HG03378 (cell line): ENCODE results near the gene KCNMA1.
"Not testable (repeated sequence)": the region's sequence is repeated elsewhere in the genome, so short reads cannot be mapped to it uniquely, and the experiment has no call there.

ENCODE experiments used
- ATAC-seq: cut with Tn5 transposase; IDR thresholded peaks from one replicate; pipeline ENCODE4 v1.9.1; 2021; ENCODE audit warnings: mild to moderate bottlenecking, moderate library complexity; ENCODE audit not compliant: unreplicated experiment

KCNMA1 gene

DNA sequence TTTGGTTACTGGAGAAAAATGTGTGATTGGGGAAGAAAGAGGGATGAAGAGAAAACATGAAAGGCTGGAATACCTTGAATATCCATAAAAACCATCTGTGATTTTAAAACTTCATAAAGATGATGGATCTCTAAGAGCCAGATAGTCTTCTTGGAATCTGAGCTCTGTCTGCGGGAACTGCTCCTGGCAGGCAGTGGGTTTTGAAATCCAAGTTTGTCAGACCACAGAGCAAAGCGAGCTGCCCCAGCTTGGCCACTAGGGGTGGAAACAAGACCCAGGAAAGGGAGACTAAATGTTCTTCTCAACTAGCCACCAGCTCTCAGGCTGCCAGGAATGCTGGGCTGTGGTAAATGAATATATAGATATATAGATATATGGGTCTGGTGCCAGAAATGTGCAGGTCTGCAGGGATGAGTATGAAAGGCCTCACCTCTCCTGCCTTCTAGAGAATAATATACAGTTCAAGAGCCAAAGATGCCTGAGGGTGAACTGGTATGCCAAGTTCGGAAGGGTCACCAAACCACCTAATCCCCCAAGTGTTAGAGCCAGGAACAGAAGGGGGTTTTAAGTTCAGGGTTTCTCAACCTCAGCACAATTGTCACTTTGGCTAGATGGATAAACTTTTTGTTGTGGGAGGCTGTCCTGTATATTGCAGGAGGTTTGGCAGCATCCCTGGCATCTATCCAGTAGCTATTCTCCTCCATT lies 208.8 kb downstream of the KCNMA1 start:
- ATAC-seq, result no peak

DNA sequence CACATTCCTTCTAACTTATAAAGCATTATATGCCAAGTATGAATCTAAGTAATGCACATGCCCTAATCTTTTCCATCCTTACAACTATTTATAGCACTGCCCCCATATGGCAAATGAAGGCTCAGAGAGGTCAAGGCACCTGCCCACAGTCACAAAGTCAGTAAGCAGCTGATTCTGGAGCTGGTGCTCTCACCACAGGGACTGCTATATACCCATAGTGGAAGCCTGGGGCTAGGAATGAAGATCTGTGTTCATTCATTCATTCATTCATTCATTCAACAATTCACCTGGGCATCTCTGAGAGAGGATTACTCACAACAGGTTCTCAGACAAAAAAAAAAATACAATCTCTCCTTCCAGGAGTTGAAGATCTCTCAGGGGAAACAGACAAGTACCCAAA lies 213.4 kb downstream of the KCNMA1 start:
- ATAC-seq, result no peak

DNA sequence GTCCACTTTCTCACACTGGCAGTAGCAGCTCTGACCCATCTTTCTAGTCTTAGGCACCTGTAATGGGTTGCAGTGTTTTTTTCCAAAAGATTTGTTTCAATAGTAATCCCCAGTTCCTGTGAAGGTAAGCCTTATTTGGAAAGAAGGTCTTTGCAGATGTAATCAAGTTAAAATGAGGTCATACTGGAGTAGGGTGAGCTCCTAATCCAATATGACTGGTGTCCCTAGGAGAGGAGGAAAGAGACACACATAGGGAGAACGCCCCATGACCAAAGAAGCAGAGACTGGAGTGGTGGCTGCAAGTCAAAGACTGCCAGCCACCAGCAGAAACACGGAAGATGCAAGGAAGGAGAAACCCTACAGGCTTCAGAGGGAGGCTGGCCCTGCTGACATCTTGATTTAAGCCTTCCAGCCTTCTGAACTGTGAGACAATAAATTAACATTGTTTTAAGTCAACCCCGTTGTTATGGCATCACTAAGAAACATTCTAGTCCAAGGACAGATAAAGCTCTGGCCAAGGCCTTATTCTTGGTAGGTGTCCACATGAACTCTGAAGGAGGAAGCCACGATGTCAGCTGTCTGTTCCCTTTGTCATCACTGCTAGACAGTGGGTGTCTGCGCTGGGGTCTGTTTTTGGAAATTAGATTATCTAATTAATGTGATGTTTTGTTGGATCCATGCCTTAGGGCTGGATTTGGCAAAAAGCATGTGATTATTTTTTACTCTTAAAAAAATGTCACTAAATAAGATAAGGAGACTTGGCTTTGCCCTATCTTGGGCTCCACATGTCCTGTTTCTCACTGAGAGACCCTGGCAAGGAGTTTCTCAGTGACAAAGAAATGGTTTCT lies 214.9 kb downstream of the KCNMA1 start:
- ATAC-seq, result no peak

DNA sequence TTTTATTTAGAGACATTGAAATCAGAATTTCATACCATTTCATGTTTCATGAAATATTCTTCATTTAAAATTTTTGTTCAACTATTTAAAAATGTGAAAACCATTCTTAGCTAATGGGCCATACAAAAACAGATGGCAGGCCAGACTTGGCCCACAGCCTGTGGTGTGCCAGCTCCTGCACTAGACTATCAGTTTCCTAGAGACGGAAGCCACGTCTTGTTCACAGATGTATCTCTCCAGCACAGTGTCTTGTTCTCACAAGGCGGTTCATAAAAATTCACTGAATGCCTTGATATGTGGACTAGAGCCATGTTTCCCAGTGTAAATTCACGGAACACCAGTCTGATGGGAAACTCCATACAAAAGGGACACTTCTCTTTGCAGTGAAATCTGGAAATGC lies 216.0 kb downstream of the KCNMA1 start:
- ATAC-seq, result no peak

DNA sequence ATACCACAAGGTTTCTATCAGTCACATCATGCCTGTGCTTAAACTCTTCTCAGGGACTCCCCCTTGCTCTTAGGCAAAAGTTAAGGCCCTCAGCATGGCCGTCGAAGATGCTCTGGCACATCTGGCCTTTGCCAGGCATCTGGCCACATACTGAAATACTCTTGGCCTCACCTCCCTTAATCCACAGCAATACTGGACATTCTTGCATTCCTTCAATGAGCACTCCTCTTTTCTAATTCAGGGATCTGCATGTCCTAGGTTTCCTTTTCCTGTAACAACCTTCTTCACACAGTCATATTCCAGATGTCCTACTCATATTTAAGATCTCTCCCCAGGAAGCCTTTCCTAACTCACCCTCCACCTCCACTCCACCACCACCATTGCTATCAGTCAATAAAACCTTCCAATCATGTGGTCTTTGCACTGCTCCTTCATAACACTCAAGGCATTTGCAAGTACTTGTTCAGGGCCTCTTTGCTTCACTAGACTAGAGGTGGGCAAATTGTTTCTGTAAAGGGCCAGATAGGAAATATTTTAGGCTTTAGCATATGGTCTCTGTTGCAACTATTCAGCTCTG lies 216.6 kb downstream of the KCNMA1 start:
- ATAC-seq, result no peak

DNA sequence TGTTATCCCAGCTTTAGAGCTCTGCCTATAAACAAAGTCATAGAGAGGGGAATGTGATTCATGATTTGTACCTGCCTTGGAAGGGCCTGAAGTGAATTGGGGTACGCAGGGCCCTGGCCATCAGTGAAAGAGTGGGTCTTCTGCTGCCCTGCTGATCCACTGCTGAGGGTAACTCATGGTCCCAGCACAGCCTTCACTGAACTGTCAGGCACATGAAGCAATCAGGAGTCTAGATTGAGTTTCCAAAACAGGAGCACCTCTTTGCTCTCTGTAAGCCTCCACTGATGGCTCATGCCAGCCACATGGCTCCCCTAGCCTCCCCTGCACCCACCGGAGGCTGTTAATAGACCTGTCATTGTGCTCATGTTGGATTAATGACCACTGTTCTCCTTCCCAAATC lies 217.6 kb downstream of the KCNMA1 start:
- no peak for ATAC-seq

DNA sequence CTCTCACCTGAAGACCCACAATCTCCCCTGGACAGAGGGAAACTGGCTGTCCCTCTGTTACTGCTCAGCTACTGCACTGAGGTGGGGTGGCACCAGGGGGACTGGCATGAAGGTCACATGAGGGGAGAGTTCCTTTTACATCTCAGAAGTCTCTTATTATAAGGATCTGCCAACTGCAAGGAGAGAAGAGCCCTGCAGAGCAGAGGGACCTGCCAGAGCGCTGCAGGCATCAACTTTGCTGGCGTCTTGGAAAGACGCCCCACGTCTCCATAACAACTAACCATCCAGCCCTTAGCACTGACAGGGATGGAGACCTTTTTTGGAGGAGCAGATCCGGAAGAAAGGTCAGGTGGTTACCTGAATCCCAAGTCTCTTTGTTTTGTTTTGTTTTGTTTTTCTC lies 218.6 kb downstream of the KCNMA1 start:
- ATAC-seq, result no peak

DNA sequence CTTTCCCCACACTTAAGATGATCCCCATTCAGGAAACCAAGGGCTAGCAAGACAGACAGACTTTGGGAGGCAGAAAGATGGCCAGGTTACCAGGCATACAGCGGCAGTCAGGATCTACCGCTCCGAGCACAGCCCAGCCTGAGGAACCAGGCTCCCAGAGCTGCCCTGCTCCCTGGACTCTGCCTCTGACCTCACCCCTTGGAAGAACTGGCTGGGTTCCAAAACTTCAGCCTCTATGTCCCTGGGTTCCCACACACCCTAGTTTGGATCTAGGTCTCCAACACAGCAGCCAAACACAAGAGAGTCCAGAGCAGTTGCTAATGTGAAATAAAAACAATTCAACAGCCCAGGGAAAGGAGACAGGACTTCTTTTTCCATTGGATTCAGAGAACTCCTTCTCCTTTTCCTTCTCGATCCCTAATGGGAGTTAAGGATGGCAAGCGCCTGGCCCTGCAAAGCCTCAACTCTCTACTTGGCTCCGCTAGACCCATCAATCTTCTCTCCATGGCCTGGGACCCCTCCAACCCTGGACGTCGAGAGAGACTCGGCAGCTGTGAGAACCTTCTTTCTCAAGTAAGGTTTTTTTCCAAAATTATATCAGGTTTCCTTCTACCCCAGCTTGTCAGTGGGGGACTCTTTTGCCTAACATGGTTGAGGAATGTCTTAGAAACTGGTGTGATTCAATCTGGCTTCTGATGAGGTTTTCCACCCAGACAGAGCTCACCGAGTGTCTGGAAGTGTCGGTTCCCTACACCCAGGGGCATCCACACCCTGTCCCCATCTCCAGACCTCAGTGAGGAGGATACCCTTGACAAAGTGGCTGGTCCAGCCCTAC lies 219.6 kb downstream of the KCNMA1 start:
- no peak for ATAC-seq

DNA sequence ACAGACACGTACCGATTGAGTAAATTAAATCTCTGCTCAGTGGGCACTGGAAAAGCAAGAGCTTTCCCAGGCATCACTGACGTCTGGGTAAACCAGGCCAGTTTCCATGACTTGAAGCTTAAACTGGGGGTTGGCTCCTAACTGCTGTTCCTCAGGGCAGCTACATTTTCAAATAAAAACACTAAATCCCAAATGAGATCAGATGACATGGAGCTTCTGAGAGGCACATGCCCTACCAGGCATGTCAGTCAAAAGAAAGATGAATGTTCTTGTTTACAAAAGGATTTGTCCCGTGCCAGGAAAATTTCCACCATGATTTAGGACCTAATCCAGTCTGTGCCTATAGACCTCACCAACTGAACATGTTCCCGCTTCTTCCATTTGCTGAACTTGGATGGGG lies 220.2 kb downstream of the KCNMA1 start:
- no peak for ATAC-seq

DNA sequence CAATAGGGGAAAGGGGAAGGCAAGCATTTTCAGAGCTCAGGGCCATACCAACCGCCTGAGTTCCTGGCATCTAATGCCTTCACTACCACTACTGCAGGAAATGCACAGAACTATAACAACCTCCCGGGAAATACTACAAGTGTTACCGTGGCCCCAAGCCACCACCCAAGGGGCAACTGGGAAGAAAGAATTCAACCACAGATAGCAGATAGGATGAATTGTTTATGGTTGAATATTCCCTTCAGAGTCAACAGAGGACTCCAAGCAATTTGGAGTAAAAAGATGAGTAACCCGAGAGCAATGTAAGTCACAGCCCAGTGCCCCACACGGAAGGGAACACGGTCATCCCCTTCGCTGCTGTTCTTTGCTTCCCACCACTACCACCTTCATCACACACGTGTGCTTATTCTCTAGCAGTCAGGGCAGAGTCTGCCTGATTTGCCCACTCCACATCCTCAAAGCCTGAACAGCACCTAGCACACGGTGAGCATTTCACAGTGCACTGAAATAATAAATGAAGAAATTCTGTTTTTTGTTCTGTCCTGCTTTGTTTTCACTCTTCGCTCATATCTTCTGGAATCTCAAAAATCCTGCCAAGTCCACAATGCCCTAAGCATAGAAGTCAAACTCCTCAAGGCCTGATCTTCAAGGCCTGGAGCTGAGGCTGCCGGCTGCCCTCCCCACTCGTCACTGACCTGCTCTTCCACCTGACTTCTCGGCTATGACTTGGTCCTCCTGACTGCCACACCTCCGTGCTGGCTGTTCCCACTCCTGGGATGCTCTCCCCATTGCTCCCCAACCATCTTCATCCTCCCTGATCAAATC lies 221.1 kb downstream of the KCNMA1 start:
- no peak for ATAC-seq

DNA sequence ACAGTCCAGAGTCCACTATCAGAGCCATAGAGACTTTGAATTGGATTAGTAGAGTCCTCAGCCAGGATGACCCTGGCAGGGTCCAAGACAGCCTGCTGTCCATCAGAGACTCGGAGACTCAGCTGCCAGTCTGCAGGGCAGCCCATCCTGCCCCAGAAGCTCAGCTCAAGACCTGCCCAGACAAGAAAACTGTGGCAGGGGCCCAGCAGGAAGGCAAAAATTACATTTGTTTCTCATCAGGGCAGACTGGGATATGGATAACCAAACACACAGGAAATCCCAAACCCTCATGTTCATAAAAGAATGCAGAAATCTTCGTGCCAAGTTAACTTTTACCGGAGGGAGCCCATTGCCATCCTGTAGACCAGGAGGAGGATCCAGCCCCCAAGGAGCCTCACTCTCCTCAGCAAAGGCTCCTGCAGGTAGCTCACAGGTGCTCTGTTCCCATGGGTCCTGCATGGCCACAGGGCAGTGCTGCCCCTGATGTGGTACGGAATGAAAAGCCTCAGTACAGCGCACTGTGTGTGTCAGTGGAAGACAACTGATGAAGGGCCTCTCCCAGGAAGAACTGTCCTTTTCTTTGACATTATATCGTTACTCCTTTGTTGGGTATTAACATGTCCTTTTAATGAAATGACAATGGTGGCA lies 222.2 kb downstream of the KCNMA1 start:
- no peak for ATAC-seq

DNA sequence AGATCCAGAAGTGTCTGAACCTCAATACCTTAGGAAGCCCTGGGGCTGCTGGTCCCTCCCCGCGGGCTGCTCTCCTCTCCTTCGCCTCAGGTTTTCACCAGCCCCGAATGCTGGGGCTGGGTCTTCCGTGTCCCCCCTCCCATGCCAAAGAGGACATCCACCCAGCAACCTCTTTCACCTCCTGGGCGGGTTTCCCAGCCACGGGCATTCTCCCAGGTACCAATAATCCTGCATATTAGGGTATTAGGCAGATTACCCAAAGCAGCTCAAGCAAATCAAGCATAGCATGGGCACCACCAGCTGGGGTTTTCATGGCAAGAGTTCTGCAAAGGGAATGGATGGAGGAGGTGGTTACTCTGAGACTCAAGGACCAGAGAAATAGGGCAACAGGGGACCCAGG lies 224.4 kb downstream of the KCNMA1 start:
- ATAC-seq, result no peak

DNA sequence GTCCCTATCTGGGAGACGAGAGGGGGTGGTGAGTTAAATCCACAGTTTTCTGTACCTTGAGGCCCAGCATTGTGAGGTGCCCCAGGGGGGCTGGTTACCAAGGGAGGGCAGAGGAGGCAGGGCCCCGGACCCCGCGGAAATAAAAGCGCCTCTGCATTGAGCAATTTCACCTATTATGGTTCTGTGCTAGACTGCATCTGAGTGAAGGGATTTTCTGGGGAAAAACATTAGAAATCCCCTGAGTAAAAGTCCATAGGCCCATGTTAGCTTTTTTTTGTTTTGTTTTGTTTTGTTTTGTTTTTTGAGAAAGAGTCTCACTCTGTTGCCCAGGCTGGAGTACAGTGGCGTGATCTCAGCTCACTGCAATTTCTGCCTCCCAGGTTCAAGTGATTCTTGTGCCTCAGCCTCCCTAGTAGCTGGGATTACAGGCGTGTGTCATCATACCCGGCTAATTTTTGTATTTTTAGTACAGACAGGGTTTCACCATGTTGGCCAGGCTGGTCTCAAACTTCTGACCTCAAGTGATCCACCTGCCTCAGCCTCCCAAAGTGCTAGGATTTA lies 225.0 kb downstream of the KCNMA1 start:
- ATAC-seq, result not testable (repeated sequence)

DNA sequence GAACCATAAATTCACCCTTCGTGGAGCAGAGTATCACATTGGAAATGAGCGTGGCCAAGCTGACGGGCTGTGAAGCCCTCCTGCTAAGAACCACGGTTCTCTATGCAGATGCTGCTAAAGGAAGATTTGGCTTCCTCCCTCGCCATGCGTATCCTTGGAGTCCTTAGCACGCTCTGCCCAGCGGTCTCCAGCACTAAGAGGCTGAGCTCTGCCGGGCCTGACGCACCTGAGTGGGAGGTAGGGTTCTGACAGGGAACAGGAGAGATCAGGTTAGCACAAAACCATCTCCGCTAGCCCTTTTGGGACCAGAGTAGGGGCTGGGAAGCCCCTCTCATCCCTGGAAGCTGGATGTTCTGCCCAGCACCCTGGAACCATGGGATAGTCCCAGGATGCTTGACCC lies 225.8 kb downstream of the KCNMA1 start:
- ATAC-seq, result no peak

DNA sequence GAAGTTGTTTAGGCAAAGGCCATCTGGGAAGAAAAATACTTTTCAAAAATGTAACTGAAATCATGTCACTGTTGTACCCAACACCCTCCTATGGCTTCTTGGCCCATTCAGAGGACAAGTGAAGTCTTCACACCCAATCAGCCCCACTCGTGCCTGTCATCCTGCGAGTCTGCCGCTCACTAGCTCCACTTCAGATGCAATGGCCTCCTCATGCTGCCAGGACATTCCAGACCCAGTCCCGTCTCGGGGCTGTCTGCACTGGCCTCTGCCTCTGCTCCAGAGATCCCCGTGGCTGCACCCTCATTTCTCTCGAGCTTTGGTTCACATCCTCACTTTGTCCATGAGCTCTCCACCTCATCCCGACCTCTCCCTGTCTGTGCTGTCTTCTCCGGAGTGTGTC lies 227.1 kb downstream of the KCNMA1 start:
- ATAC-seq, result no peak

DNA sequence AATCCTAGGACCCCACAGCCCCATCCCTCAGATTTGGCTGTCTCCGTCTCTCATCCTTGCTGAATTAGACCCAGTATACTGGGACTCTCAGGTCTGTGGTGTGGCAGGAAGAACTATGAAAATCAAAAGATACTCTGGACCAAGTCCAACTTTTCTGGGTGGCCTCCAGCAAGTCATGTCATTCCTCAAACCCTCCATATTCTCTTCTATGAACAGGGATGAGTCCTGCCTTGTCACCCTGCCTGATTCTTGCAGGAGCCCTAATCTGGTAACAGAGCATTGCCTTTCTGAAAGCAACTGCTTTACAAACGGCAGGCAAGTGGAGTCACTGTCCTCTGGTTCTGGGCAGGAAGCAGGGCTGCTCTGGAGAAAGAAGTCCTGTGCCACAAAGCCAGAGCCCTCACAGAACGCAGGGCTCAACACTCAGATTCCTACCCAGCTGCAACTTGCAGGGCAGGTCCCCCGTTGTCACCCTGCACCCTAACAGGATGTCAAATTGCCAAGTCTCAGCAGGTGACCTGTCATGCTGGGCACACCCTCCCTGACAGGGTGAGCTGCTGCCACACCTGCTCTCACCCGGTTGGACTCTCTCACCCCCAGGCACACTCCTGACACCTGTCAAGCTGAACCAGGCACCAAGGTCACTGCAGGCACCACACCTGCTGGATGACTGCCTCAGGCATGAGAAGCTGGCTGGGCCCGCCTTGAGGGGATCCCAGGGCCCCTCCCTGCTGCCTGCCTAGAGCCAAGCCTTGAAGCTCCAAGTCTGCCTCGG lies 227.7 kb downstream of the KCNMA1 start:
- ATAC-seq, result no peak

DNA sequence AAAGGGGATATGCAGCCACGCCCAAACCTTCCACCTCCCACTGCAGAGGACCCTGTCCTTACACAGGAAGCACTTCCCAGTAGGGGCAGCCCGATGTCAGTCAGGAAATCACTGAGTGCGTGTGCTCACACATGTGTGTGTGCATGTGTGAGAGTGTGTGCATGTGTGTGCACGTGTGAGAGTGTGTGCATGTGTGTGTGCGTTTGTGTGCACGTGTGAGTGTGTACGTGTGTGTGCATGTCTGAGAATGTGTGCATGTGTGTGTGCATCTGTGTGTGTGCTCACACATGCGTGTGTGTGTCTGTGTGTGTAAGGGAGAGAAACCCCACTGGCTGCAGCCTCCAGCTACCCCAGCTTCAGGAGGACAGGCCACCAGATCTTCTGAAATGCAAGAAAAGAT lies 229.3 kb downstream of the KCNMA1 start:
- ATAC-seq, result no peak

DNA sequence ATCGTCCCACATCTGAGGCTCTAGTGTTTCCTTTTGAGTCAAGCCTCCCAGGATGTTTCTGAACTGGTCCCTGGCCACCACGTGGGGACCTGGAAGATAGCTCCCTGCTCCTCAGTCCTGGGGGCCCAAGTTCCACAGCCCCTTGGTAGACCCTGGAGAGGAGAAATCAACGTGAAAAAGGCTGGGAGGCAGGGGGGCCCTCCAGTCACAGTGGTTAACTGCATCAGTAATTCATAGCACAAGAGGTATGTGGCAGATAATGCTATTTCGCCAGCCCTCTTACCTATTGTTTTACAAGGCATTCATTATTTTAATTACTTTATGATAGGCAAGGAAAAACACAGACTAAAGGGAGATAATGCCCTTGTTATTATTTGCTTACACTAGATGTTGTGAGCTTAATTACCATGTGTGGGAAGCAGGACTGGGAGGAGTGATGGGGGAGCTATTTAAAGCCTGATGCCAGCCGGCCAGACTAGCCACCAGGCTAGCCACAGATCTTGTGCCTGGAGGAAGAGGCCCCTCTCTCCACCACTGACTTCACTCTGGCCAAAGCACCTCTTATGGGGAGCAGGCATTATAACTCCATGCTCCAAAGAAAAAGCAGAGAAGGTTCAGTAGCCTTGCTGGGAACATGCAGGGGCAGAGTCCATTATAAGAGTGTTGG lies 230.7 kb downstream of the KCNMA1 start:
- ATAC-seq, result no peak
